ENCODE results near the gene POLR1B. TPM values are rescaled to one million over a fixed set of nuclear protein-coding genes. Genes with fewer than 3 reads are reported as not detected.
"Not testable (repeated sequence)": the region's sequence is repeated elsewhere in the genome, so short reads cannot be mapped to it uniquely, and the experiment has no call there.

POLR1B gene
- total RNA-seq, 1 donor from 2014 or later: 26.8 TPM

DNA sequence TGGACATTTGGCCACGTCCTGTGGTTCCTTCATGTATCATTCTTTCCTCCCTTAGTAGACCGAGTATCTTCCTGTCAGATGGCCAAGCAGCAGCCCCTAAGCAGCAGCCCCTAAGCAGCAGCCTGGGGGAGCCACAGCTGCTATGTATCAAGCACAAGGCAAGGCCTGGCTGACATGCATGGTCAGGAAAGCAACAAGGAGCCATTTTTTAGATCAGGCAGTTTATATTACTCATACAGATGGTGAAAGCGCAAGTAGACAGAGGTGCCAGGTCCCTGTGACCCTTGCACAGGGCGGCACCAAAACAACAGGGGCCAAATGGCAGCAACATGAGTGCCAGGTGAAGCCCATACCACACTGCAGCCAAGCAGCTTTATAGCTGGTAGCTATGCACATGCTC lies 64.3 kb downstream of the POLR1B start:
- no peak overlapping the region for H3K9ac ChIP-seq (ENCODE audit: low read length)
- no peaks in the 10 kb centered on the region for H3K9me3 ChIP-seq (ENCODE audit: insufficient read depth, low read depth, low read length)
- Mint-ChIP-seq H3K36me3 (ENCODE audit: low read depth, unreplicated experiment) (no peaks in the 10 kb centered on the region), H3K27me3 (ENCODE audit: low read depth, unreplicated experiment) (peaks cover 22% of the 10 kb centered on the region), H3K4me1 (ENCODE audit: low read depth, unreplicated experiment) (no peaks in the 10 kb centered on the region), H3K9me3 (ENCODE audit: unreplicated experiment) (peaks cover 17% of the 10 kb centered on the region), H3K27ac (ENCODE audit: unreplicated experiment) (no peak overlapping the region), H3K4me3 (ENCODE audit: unreplicated experiment) (no peak overlapping the region)
- H3K4me1 ChIP-seq (ENCODE audit: insufficient read depth, low read length): no peaks in the 10 kb centered on the region
- no peak for TF ChIP-seq EZH2 (IDR thresholded peaks at IDR 0.05; ENCODE audit: insufficient read depth, low read length)
- TF ChIP-seq, protein P1, sequence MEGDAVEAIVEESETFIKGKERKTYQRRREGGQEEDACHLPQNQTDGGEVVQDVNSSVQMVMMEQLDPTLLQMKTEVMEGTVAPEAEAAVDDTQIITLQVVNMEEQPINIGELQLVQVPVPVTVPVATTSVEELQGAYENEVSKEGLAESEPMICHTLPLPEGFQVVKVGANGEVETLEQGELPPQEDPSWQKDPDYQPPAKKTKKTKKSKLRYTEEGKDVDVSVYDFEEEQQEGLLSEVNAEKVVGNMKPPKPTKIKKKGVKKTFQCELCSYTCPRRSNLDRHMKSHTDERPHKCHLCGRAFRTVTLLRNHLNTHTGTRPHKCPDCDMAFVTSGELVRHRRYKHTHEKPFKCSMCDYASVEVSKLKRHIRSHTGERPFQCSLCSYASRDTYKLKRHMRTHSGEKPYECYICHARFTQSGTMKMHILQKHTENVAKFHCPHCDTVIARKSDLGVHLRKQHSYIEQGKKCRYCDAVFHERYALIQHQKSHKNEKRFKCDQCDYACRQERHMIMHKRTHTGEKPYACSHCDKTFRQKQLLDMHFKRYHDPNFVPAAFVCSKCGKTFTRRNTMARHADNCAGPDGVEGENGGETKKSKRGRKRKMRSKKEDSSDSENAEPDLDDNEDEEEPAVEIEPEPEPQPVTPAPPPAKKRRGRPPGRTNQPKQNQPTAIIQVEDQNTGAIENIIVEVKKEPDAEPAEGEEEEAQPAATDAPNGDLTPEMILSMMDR (IDR thresholded peaks at IDR 0.05; ENCODE audit: insufficient read depth, low read depth, low read length): no peak
- no peaks in the 10 kb centered on the region for H3K79me2 ChIP-seq (ENCODE audit: insufficient read depth, low read length)
- no peaks in the 10 kb centered on the region for H3K27me3 ChIP-seq (ENCODE audit: insufficient read depth, low read length)
- no peak overlapping the region for H3K4me3 ChIP-seq (ENCODE audit: insufficient read depth, low read depth, low read length)
- H4K20me1 ChIP-seq (ENCODE audit: insufficient read depth, low read length): no peaks in the 10 kb centered on the region
- no peak overlapping the region for H2AFZ ChIP-seq (ENCODE audit: low read depth, low read length)
- no peak overlapping the region for H3K4me2 ChIP-seq (ENCODE audit: low read length)
- DNase-seq (ENCODE audit: low read depth) (no peak), FAIRE-seq (no peak)
- H3K36me3 ChIP-seq (ENCODE audit: insufficient read depth, low read length): no peaks in the 10 kb centered on the region
- no peak overlapping the region for H3K27ac ChIP-seq (ENCODE audit: low read depth, low read length)

- H3K4me3 Mint-ChIP-seq (ENCODE audit: unreplicated experiment): no peak overlapping the region
- no peaks in the 10 kb centered on the region for H3K9me3 ChIP-seq (ENCODE audit: insufficient read depth, low read depth, low read length)
- no peak overlapping the region for H3K27ac ChIP-seq (ENCODE audit: low read depth, low read length)
- FAIRE-seq (no peak), DNase-seq (ENCODE audit: low read depth) (no peak)
- no peak overlapping the region for H3K27ac Mint-ChIP-seq (ENCODE audit: unreplicated experiment)
- no peaks in the 10 kb centered on the region for H3K4me1 Mint-ChIP-seq (ENCODE audit: low read depth, unreplicated experiment)
- H4K20me1 ChIP-seq (ENCODE audit: insufficient read depth, low read length): no peaks in the 10 kb centered on the region
- no peaks in the 10 kb centered on the region for H3K79me2 ChIP-seq (ENCODE audit: insufficient read depth, low read length)
- no peak overlapping the region for H3K4me2 ChIP-seq (ENCODE audit: low read length)
- H3K4me1 ChIP-seq (ENCODE audit: insufficient read depth, low read length): no peaks in the 10 kb centered on the region
- no peak overlapping the region for H3K9ac ChIP-seq (ENCODE audit: low read length)
- H3K27me3 Mint-ChIP-seq (ENCODE audit: low read depth, unreplicated experiment): peaks cover 23% of the 10 kb centered on the region
- H2AFZ ChIP-seq (ENCODE audit: low read depth, low read length): no peak overlapping the region
- no peak for TF ChIP-seq EZH2 (IDR thresholded peaks at IDR 0.05; ENCODE audit: insufficient read depth, low read length)
- TF ChIP-seq, protein P1 (IDR thresholded peaks at IDR 0.05; ENCODE audit: insufficient read depth, low read depth, low read length): no peak
- H3K4me3 ChIP-seq (ENCODE audit: insufficient read depth, low read depth, low read length): no peak overlapping the region
- H3K9me3 Mint-ChIP-seq (ENCODE audit: unreplicated experiment): peaks cover 17% of the 10 kb centered on the region
- no peaks in the 10 kb centered on the region for H3K27me3 ChIP-seq (ENCODE audit: insufficient read depth, low read length)
- H3K36me3 Mint-ChIP-seq (ENCODE audit: low read depth, unreplicated experiment): no peaks in the 10 kb centered on the region
- H3K36me3 ChIP-seq (ENCODE audit: insufficient read depth, low read length): no peaks in the 10 kb centered on the region
Observed at GRCh38 chr2:112607680-112608438, 65.6 kb downstream of the POLR1B start.

GRCh38 chr2:112609320-112609719 lies 67.1 kb downstream of the POLR1B start:
- not testable (repeated sequence) for H3K27ac Mint-ChIP-seq (ENCODE audit: unreplicated experiment); FAIRE-seq; H3K79me2 ChIP-seq (ENCODE audit: insufficient read depth, low read length); H3K4me3 ChIP-seq (ENCODE audit: insufficient read depth, low read depth, low read length); H3K9me3 ChIP-seq (ENCODE audit: insufficient read depth, low read depth, low read length); H3K27me3 ChIP-seq (ENCODE audit: insufficient read depth, low read length); H3K4me2 ChIP-seq (ENCODE audit: low read length); H2AFZ ChIP-seq (ENCODE audit: low read depth, low read length); H3K27ac ChIP-seq (ENCODE audit: low read depth, low read length); H3K4me1 ChIP-seq (ENCODE audit: insufficient read depth, low read length); H4K20me1 ChIP-seq (ENCODE audit: insufficient read depth, low read length); H3K36me3 Mint-ChIP-seq (ENCODE audit: low read depth, unreplicated experiment); H3K9ac ChIP-seq (ENCODE audit: low read length); H3K36me3 ChIP-seq (ENCODE audit: insufficient read depth, low read length); H3K4me3 Mint-ChIP-seq (ENCODE audit: unreplicated experiment); DNase-seq (ENCODE audit: low read depth); H3K4me1 Mint-ChIP-seq (ENCODE audit: low read depth, unreplicated experiment)
- Mint-ChIP-seq H3K27me3 (ENCODE audit: low read depth, unreplicated experiment) (peaks cover 25% of the 10 kb centered on the region), H3K9me3 (ENCODE audit: unreplicated experiment) (peaks cover 17% of the 10 kb centered on the region)

- not testable (repeated sequence) for H3K4me3 ChIP-seq (ENCODE audit: insufficient read depth, low read depth, low read length); H3K27ac Mint-ChIP-seq (ENCODE audit: unreplicated experiment); H3K4me3 Mint-ChIP-seq (ENCODE audit: unreplicated experiment); H4K20me1 ChIP-seq (ENCODE audit: insufficient read depth, low read length); H3K9ac ChIP-seq (ENCODE audit: low read length); H3K9me3 ChIP-seq (ENCODE audit: insufficient read depth, low read depth, low read length); FAIRE-seq; H3K4me2 ChIP-seq (ENCODE audit: low read length); H3K27me3 ChIP-seq (ENCODE audit: insufficient read depth, low read length); H3K27ac ChIP-seq (ENCODE audit: low read depth, low read length); H3K36me3 ChIP-seq (ENCODE audit: insufficient read depth, low read length); DNase-seq (ENCODE audit: low read depth); H3K4me1 Mint-ChIP-seq (ENCODE audit: low read depth, unreplicated experiment); H2AFZ ChIP-seq (ENCODE audit: low read depth, low read length); H3K36me3 Mint-ChIP-seq (ENCODE audit: low read depth, unreplicated experiment); H3K79me2 ChIP-seq (ENCODE audit: insufficient read depth, low read length); H3K4me1 ChIP-seq (ENCODE audit: insufficient read depth, low read length)
- peaks cover 17% of the 10 kb centered on the region for H3K9me3 Mint-ChIP-seq (ENCODE audit: unreplicated experiment)
- peaks cover 24% of the 10 kb centered on the region for H3K27me3 Mint-ChIP-seq (ENCODE audit: low read depth, unreplicated experiment)
Observed at GRCh38 chr2:112612283-112612682, 70.0 kb downstream of the POLR1B start.

Measured in astrocyte (in vitro differentiated cells and primary cell).